PC-3 (cell line): ENCODE results near the gene LY86.

Experiments used
- EZH2 ChIP-seq: fragments of 300-600 bp; sonication (generic); IDR thresholded peaks from one replicate; pipeline ENCODE4 v1.6.1; 2017; ENCODE audit warnings: antibody characterized with exemption, mild to moderate bottlenecking, low read length; ENCODE audit not compliant: unreplicated experiment
- EZH2phosphoT487 ChIP-seq: fragments of 300-600 bp; sonication (generic); IDR thresholded peaks from 2 replicates; pipeline ENCODE4 v1.6.1; 2018; ENCODE audit warnings: mild to moderate bottlenecking, antibody characterized with exemption, low read length, borderline replicate concordance
- TF ChIP-seq, protein P1 (sequence below): fragments of 300-600 bp; sonication (generic); conservative IDR thresholded peaks from 2 replicates; pipeline ENCODE4 v1.5.1; 2017; ENCODE audit warnings: antibody characterized with exemption, low read depth, mild to moderate bottlenecking, low read length

DNA sequence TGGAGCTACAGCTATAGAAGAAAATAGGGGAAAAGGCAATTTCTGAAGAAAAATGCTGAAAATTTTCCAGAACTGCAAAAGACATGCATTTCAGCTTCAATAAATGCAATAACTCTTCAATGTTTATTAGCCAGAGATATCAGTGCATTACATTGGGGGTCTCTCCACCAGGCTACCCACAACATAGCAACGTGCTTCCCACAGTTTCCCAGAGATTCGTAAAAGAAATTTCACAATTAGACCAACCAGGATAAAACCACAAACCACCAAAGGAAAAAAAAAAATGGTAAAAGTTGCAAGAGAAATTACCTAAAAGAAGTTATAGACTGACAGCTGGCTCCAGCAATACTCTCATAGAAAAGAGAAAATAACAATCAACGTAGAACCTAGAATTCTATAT, 16.0 kb downstream of the LY86 start:
- TF ChIP-seq EZH2 (no peak), EZH2phosphoT487 (no peak)
- TF ChIP-seq, protein P1, sequence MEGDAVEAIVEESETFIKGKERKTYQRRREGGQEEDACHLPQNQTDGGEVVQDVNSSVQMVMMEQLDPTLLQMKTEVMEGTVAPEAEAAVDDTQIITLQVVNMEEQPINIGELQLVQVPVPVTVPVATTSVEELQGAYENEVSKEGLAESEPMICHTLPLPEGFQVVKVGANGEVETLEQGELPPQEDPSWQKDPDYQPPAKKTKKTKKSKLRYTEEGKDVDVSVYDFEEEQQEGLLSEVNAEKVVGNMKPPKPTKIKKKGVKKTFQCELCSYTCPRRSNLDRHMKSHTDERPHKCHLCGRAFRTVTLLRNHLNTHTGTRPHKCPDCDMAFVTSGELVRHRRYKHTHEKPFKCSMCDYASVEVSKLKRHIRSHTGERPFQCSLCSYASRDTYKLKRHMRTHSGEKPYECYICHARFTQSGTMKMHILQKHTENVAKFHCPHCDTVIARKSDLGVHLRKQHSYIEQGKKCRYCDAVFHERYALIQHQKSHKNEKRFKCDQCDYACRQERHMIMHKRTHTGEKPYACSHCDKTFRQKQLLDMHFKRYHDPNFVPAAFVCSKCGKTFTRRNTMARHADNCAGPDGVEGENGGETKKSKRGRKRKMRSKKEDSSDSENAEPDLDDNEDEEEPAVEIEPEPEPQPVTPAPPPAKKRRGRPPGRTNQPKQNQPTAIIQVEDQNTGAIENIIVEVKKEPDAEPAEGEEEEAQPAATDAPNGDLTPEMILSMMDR: no peak
